Occipital lobe (tissue), 2 donors: ENCODE measurements around the gene PDE5A. TPM values are rescaled to one million over a fixed set of nuclear protein-coding genes. Genes with fewer than 3 reads are reported as not detected.
"Not testable (repeated sequence)": the region's sequence is repeated elsewhere in the genome, so short reads cannot be mapped to it uniquely, and the experiment has no call there.

Experiments used
- DNase-seq: peaks from one replicate; lab custom pipeline; 2025; lab: John Stamatoyannopoulos, UW
- total RNA-seq: library from RNA; depleted of rRNA; stranded (reverse); fragments of >200 nt; gene quantifications from one replicate; pipeline ENCODE4 v1.2.3, GENCODE V29; 2014

The PDE5A gene
- 17.9 TPM for total RNA-seq

DNA sequence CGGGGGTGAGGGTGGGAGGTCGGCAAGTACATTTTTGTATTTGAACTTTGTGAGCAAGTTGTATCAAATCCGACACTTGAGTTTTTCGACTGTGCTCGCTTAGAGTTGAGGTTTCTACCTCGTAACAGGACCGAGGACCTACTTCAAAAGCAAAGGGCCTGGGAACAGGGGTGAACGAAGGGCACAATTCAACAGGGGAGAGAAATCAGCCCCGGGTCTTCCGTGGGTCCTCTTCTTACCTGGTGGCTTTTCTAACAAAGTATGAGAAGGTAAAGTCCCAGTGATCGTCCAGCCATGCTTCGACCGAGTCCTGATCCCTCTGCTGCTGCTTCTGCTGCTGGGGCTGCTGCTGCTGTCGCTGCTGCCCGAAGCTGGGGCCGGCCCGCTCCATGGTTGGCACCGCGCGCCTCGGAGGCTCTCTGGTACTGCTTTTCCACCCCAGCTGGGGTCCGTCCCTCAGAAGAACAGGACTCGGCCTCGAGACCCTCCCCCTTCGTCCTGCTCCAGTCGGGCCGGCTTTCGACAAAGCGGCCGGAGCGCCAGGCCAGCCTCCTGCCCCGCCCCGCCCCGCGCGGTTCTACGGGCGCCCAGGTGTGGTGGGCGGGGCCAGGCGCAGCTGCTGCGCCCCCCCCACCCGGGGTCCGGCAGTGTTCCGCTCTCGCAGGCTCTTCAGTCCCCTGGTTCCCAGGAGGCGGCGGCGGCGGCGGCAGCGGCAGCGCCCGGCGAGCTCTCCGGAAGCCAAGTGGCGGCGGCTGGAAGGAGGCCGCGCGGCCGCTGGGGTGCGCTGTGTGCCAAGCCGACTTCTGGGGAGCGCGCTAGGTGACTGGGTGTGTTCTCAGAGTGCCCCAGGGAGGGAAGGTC lies at the start of gene PDE5A:
TSS of gene PDE5A (minus strand) at position 524 of the 861 bp plus-strand sequence. CDS start at position 391, 133 bp downstream.
- peak; percentile 54 for DNase-seq

DNA sequence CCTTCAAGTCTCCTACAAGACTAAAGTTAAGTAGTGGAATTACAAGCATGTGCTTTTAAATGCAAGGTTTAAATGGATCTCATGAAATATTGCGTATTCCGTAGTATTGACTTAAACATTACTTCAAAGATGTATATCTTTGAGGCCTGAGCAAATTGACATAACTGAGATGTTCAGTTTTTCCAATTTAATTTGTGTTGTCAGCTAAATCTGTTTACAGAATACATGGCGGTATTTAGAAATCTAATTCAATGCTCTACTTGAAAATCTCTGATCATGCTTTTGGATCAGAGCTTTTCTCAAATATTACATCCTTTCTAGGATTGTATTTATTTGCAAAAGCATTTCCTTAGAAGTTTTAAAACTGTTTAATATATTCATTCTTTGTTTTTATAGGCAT lies 47.5 kb upstream of the PDE5A start:
- no peak for DNase-seq

DNA sequence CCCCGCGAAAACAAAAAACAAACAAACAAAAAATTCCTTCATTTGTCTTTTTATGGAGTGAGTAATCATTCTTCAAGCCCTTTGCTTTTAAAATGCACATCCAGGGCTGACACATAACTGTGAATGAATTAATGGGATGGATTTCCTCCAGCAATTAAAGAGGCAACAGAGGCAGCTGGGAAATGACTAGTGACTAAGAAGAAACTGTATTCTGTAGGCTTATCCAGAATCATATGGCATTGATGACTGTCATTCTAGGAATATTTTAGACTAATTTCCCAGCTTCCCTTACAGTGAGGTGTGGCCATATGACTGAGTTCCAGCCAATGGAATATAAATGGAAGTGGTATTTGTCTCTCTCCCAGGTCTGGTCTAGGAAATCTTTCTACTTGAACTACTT lies 46.8 kb upstream of the PDE5A start:
- DNase-seq, result no peak

DNA sequence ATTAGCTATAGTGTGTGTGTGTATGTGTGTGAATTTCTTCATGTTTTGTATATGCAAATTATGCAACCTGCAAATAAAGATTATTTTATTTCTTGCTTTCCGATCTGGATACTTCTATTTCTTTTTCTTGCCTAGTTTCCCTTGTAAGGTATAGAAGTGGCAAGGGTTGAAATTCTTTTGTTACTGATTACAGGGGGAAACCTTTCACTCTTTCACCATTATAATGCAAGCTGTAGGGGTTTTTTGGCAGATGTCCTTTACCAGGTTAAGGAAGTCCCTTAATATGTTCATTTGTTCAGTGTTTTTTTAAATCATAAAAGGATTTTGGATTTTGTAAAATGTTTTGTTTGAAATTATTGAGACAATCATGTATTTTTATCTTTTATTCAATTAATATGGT lies 44.3 kb upstream of the PDE5A start:
- no peak for DNase-seq

DNA sequence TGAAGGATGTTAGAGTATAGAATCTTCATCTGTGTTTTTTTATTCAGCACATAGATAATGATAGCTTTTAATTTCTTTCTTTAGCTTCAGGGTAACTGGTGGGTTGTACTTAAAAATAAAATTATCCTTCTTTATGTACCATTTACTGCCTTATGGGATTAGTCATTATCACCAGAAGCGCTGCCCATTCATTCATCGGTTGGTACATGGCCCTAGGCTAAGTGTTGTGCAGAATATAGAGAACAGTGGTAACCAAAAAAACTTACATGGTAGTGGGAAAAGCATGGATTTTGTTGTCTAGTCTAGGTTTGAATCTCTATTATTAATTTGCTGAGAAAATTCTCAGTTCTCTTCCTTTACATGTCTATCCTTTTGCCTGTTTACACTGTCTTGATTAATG lies 43.5 kb upstream of the PDE5A start:
- DNase-seq, result no peak

DNA sequence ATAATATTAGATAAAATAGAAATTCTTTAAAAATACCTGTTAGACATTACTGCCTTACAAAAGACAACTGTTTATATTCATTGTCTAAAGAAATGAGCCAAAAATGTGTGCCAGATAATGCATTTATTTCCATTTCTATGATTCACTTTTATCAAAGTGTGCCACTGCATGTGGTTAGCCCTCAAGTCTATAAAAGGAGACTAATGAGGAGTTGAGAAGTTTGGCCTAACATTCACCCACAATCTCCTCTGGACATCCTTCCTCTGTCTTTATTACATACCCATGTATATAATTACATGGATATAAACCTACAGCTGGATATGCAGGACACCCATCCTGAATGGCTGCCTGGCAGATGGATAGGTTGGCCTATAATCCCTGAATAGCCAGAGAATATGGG lies 42.6 kb upstream of the PDE5A start:
- no peak for DNase-seq

DNA sequence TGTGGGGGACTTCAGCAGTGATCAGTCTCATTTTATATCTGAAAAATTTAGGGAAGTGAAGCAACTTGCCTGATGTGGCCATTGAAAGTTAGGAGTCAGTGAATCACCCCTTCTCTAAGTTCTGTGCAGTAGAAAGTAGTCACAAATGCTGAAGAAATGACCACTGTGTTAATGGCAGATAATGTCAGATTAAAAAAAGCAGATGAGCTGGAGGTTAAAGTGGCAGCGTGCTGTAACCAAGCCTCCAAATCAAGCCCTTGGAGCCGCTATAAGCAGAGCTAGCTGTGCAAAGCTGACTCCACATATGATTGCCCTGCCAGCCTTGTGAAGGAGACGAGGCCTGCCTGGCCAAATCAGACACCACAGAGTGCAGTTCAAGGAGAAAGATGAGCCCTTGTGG lies 39.2 kb upstream of the PDE5A start:
- no peak for DNase-seq

DNA sequence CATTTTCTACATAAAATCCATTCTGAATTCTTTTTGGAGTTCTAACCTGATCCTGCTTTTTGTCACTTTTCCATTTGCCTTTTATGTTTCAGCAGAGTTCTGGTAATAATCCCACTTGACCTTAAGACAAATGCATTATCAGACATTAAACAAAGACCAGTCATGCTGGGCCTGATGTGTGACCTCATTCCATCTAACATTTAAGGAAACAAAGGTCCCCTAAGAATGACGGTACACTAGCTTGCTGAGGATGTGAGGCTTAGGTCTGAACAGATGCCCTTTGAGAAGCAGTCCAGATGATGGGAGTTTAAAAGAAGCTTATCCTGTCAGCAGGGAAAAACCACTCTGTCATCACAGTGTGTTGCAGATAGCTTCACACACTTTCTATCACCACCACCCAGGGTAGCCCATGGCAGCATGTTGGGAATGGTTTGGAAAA lies 38.1 kb upstream of the PDE5A start:
- DNase-seq, result no peak

DNA sequence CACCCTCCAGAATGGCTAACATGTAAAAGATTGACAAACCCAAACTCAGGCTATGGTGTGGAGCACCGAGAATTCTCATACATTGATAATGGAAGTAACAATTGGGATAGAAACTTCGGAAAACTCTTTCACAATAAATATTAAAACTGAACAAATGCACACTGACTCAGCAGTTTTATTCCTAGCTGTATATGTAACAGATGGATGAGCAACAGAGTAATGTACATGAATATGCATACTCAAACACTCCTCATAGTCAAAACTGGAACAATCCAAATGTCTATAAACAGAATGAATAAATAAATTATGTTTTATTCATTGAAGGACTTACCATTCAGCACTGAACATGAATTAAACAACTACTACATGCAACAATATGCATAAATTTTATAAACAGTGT lies 37.1 kb upstream of the PDE5A start:
- DNase-seq, result no peak

DNA sequence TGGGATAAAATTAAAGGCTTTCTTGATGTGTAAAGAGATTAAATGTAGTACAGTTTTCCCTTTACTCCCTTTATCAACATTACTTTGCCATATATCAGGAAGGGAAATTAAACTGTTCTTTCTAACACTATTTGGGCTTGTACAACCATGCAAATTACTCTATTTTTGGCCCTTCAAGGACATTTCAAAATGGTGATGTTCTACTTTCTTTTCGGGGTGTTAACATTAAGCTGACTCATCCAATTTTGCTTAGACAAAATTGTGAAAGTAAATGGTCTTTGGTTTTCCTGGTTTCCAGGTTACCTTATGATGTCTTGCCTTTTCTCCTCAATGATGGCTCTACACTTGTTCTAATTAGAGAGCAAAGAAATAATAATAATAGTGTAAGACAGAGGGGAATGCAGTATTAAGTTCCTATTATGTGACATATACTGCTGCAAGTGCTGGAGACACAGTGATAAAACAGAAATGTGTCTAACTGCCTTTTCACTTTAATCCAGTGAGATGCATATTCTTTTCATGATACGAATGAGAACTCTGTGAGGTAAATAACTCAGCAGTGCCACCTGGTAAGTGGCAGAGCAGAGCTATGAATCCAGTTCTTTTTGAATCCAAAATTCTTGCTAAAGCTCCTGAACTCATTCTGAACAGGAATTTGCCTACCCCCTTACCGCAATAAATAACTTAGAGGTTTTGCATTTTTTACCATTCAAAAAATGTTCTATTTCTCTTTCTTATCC lies 35.7 kb upstream of the PDE5A start:
- no peak for DNase-seq

DNA sequence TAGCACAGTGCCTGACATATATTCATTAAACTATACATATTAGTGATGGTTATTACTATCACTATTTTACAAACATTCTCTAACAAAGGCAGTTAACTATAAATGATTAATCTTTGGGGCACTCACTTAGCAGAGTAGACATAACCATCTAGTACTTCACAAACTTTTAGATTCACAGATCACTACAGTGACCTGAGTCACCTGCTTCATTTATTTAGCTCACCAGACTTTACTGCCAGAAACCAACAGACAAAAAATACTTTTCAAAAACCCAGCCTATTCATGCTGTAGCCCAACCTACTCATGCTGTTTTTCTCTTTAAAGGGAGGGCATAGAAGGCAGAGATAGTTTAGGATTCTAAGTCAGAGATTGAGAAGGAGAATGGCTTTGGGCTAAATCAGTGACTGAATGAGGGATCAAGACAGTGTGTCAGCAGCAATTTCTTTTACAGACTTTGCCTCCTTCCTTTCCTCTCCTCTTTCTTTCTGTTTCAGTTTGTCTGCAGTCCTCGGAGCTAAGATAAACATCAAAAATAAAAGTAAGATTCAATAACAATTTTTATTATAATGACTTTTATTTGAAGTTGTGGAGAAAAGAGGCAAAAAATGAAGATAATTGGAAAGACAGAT lies 34.7 kb upstream of the PDE5A start:
- DNase-seq, result no peak

DNA sequence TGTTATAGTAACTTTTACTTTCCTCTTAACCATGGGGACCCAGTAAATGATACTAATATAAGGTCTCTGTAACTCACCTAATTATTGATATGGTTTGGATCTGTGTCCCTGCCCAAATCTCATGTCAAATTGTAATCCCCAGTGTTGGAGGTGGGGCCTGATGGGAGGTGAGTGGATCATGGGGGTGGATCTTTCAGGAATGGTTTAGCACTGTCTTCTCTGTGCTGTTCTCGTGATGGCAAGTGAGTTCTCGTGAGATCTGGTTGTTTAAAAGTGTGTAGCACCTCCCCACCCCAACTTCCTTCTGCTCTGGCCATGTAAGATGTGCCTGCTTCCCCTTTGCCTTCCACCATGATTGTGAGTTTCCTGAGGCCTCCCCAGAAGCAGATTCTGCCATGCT lies 34.0 kb upstream of the PDE5A start:
- not testable (repeated sequence) for DNase-seq

DNA sequence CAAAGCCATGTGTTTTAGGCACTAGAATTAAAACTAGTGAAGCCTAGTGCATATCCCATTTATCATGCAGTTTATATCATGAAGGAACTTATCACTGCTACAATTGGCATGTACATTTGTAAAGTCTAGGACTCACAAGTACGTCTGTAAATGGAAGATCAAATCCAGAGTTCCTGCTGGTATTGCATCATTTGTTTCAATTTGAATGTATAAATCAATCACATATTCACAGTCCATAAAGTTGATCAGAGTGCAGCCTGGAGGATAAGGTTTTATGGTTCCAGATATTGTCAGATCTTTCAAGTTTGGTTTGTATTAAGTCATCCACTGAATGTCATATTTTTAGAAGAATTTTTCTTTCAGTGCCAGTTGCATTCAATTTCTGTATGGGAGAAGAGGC lies 32.6 kb upstream of the PDE5A start:
- no peak for DNase-seq

DNA sequence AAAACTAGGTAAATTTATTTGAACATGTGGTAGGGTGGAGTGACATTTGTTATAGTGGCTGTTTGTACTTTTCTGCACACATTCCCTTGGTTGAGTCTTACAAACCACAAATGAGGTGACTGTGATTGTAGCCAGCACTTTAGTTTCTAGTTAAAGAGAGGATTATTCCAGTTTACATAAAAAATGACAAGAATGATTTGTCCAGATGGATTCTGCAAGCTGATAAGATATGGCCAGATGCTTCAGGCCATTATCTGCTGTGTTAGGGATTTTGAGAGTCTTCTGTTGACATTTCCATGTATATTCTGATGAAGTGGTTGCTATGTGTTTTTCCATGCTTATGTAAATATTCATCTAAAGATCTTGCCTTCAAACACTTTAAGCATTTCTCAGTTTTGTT lies 31.0 kb upstream of the PDE5A start:
- DNase-seq, result no peak

DNA sequence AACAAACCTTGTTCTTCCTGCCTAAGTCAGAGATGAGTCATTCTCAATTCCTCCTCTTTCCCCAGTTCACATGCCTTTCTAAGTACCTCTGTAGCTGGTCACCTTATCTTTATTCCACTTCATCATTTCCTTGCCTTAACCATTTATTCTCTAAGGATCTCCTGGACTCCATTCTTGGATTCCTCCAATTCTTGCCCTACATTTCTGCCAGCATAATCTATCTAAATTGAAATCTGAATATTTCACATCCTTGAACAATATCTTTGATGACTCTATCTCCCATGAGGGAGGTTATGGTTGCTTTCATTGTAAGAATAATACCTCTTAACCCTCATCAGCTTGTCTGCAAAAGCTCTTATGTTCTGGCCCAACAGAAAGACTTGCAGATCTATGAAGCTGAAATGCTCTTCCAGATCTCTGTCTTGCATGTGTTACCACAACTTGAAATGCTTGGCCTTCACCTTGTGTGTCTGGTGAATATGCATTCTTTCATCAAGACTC lies 28.6 kb upstream of the PDE5A start:
- DNase-seq, result no peak

DNA sequence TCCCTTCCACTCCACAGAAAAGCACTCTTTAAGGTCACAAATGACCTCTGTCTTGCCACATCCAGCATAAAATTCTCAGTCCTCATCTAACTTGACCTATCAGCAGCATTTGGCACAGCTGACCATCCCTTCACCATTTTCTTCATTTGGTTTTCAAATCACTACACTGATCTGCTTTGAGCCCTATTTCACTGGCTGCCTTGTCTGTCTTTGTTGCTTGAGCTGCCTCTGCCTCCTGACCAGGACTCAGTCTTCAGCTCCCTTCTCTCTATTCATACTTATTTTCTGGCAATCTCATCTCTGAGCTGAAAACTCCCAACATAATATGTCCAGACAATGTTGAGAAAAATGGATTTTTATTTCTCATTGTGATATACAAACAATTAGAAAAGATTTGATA lies 27.7 kb upstream of the PDE5A start:
- DNase-seq, result no peak

DNA sequence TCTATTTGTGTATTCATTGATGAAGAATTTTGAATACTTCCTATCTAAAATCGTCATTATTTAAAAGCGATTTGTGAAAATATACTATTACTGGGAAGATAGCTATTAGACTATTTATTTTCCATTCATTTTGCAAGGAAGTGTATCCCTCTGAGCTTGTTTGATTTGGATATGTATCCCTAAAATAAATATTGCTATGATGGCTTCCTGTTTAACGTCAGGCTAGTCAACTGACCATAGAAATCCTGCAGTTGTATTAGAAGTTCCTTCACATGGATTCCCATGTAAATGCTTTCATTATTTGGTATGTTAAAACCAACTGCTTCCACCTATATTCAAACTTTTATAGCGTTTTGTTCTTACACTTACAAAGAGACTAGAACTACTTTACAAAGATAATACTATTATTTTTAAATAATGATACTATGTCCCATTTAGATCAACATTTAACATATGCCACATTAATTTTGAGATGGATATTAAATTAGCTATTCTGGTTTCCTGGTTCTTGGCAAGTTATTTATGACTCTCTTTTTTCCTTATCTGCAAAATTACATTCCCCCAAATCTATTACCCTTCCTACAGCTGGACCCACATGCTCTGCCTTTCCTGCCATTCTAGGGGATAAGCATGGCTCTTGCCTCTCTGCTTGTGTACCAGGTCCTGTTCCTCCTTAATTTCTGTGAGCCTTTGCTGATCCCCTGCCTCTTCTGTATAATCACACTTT lies 26.7 kb upstream of the PDE5A start:
- no peak for DNase-seq

DNA sequence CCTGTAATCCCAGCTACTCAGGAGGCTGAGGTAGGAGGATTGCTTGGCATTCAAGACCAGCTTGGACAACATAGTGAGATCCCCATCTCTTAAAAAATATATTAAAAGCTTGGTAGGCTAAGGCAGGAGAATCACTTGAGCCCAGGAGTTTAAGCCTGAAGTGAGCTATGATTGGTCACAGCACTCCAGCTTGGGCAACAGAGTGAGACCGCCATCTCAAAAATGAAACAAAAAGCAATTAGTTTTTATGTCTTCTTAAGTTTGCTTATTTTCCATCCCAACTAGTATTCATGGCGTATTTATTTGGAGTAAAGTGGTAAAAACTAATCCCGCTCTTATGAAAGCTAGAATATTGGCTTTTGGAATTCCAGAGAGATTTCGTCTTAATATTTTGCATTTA lies 25.4 kb upstream of the PDE5A start:
- DNase-seq, result no peak

DNA sequence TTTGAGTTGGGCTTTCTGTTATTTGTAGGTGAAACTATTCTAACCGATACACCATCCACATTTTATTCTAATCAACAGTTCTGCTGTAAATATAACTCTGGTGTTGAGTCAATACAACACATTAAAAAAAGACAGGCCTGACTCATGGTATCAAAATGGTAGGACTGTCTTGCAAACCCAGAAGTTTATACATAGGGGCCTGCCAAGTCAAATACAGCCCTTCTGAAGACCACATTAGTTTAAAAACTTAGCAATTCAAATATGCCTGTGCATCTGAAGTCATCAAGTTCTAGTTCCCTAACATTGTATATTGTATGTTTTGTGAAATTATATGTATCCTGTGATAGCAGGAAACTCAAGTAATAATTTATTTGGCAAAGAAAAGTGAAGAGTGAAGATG lies 24.4 kb upstream of the PDE5A start:
- DNase-seq, result no peak

DNA sequence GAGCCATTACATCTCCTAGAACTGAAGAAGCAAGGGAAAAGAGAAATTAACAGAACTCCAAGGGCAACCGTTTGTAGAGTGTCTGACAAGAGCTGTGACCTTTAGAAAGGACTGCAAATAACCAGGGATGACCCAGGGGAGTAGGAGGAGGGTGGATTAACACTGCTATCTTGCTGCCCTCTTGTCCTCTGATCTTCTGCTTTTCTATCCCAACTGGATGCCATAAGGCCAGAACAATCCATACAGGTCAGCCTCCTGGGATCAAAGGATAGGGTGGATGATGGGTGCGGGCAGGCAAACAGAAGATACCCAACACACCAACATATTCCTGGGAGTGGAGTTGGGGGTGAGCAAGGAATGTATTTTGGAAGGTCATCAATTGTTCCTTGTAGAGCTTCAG lies 19.8 kb upstream of the PDE5A start:
- DNase-seq, result no peak

DNA sequence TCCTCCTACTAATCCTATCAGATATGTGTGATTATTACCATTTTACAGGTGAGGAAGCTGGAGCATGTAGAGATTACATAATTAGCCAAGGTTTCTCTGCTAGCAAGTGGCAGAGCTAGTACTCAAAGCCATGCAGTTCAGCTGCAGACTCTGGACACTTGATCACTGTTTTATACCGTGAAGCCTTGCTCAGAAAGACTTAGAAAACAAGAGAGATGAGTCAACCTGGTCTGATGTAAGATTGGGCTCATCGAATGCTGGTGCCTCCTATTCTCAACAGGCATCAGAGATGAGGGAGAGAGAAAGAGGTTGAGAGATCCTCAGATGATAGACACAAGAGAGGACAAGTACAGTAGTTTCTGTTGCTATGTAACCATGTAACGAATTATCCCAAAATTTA lies 19.0 kb upstream of the PDE5A start:
- DNase-seq, result no peak
